H9 (cell line): ENCODE measurements around the gene SLC1A7. TPM values are rescaled to one million over a fixed set of nuclear protein-coding genes. Genes with fewer than 3 reads are reported as not detected.

Experiments
- DNase-seq: peaks from one replicate; pipeline ENCODE4 v3.0.0-alpha.2; 2017
- H2AFZ ChIP-seq: one replicate; pipeline ENCODE4 v1.6.1; 2013; ENCODE audit warnings: mild to moderate bottlenecking, low read length, control low read depth, moderate library complexity
- H2AK5ac ChIP-seq: 2 replicates; pipeline ENCODE4 v1.6.1; 2013; ENCODE audit warnings: low read length, control low read depth, mixed read lengths; ENCODE audit not compliant: insufficient read length
- H2BK120ac ChIP-seq: one replicate; pipeline ENCODE4 v1.6.1; 2013; ENCODE audit warnings: low read depth, mild to moderate bottlenecking, low read length, control low read depth, inconsistent platforms; ENCODE audit not compliant: poor library complexity, severe bottlenecking
- H2BK12ac ChIP-seq: 2 replicates; pipeline ENCODE4 v1.6.1; 2013; ENCODE audit warnings: low read length, control low read depth, mixed read lengths, low read depth; ENCODE audit not compliant: insufficient read length
- H2BK15ac ChIP-seq: 2 replicates; pipeline ENCODE4 v1.6.1; 2013; ENCODE audit warnings: low read depth, low read length, control low read depth
- H2BK20ac ChIP-seq: one replicate; pipeline ENCODE4 v1.6.1; 2013; ENCODE audit warnings: low read depth, mild to moderate bottlenecking, low read length, control low read depth, inconsistent platforms; ENCODE audit not compliant: poor library complexity, severe bottlenecking
- H2BK5ac ChIP-seq: 2 replicates; pipeline ENCODE4 v1.6.1; 2013; ENCODE audit warnings: low read length, control low read depth, mixed read lengths; ENCODE audit not compliant: insufficient read length
- H3K14ac ChIP-seq: 2 replicates; pipeline ENCODE4 v1.6.1; 2013; ENCODE audit warnings: low read length, control low read depth; ENCODE audit not compliant: insufficient read depth
- H3K18ac ChIP-seq: 2 replicates; pipeline ENCODE4 v1.6.1; 2013; ENCODE audit warnings: low read depth, mild to moderate bottlenecking, mixed read lengths, low read length, control low read depth; ENCODE audit not compliant: insufficient read length
- H3K23ac ChIP-seq: 2 replicates; pipeline ENCODE4 v1.6.1; 2013; ENCODE audit warnings: low read length, control low read depth, mixed read lengths, low read depth; ENCODE audit not compliant: insufficient read length
- H3K23me2 ChIP-seq: 2 replicates; pipeline ENCODE4 v1.6.1; 2013; ENCODE audit warnings: low read depth, mild to moderate bottlenecking, mixed read lengths, low read length, control low read depth; ENCODE audit not compliant: insufficient read length, poor library complexity, severe bottlenecking
- H3K27ac ChIP-seq: 2 replicates; pipeline ENCODE4 v1.5.1; 2013; ENCODE audit warnings: low read length, control low read depth, mixed read lengths, low read depth; ENCODE audit not compliant: insufficient read length
- H3K27me3 ChIP-seq: 2 replicates; pipeline ENCODE4 v1.6.1; 2013; ENCODE audit warnings: low read length, control low read depth, inconsistent platforms; ENCODE audit not compliant: insufficient read depth
- H3K4ac ChIP-seq: 2 replicates; pipeline ENCODE4 v1.6.1; 2013; ENCODE audit warnings: low read depth, mild to moderate bottlenecking, control low read depth, inconsistent platforms, low read length, moderate library complexity
- H3K4me1 ChIP-seq: 2 replicates; pipeline ENCODE4 v1.6.1; 2013; ENCODE audit warnings: low read length, control low read depth, inconsistent platforms; ENCODE audit not compliant: insufficient read depth
- H3K4me2 ChIP-seq: 2 replicates; pipeline ENCODE4 v1.6.1; 2013; ENCODE audit warnings: low read length, control low read depth, mixed read lengths; ENCODE audit not compliant: insufficient read length, insufficient read depth
- H3K56ac ChIP-seq: 2 replicates; pipeline ENCODE4 v1.6.1; 2013; ENCODE audit warnings: low read depth, mild to moderate bottlenecking, mixed read lengths, low read length, control low read depth; ENCODE audit not compliant: insufficient read length
- H3K79me1 ChIP-seq: 2 replicates; pipeline ENCODE4 v1.6.1; 2013; ENCODE audit warnings: low read depth, mild to moderate bottlenecking, moderate library complexity, low read length, control low read depth, inconsistent platforms; ENCODE audit not compliant: insufficient read depth, poor library complexity, severe bottlenecking
- H3K79me2 ChIP-seq: 2 replicates; pipeline ENCODE4 v1.6.1; 2013; ENCODE audit warnings: low read length, control low read depth, inconsistent platforms; ENCODE audit not compliant: insufficient read depth
- H3K9ac ChIP-seq: 2 replicates; pipeline ENCODE4 v1.6.1; 2013; ENCODE audit warnings: low read length, control low read depth, mixed read lengths; ENCODE audit not compliant: insufficient read length; ENCODE audit errors: extremely low read depth
- H3K9me3 ChIP-seq: one replicate; pipeline ENCODE4 v1.6.1; 2013; ENCODE audit warnings: low read depth, low read length, inconsistent platforms; ENCODE audit not compliant: control insufficient read depth
- H3T11ph ChIP-seq: one replicate; pipeline ENCODE4 v1.6.1; 2013; ENCODE audit warnings: mild to moderate bottlenecking, low read length, control low read depth, inconsistent platforms
- H4K20me1 ChIP-seq: one replicate; pipeline ENCODE4 v1.6.1; 2013; ENCODE audit not compliant: control insufficient read depth, insufficient read length, insufficient read depth
- H4K5ac ChIP-seq: 2 replicates; pipeline ENCODE4 v1.6.1; 2013; ENCODE audit warnings: low read depth, mild to moderate bottlenecking, mixed read lengths, low read length, control low read depth; ENCODE audit not compliant: insufficient read length
- H4K8ac ChIP-seq: replicated peaks from 2 replicates; pipeline ENCODE4 v1.6.1; 2013; ENCODE audit warnings: low read length, control low read depth, mixed read lengths, low read depth; ENCODE audit not compliant: insufficient read length
- H4K91ac ChIP-seq: 2 replicates; pipeline ENCODE4 v1.6.1; 2013; ENCODE audit warnings: low read depth, mild to moderate bottlenecking, moderate library complexity, mixed read lengths, low read length, control low read depth; ENCODE audit not compliant: insufficient read length
- H3K27ac Mint-ChIP-seq, 3 experiments: 2 replicates in 2 of 3; 3 replicates in 1 of 3; pipeline ENCODE4 v1.8.0; 2020 to 2021; ENCODE audit warnings: mixed read lengths in 3 of 3, mild to moderate bottlenecking in 1 of 3, moderate library complexity in 1 of 3
- H3K27me3 Mint-ChIP-seq: 2 replicates; pipeline ENCODE4 v1.8.0; 2021; ENCODE audit warnings: low read depth, mild to moderate bottlenecking, moderate library complexity, mixed read lengths
- H3K36me3 Mint-ChIP-seq, 3 experiments: 2 replicates in 2 of 3; 3 replicates in 1 of 3; pipeline ENCODE4 v1.8.0; 2020 to 2021; ENCODE audit warnings: low read depth in 3 of 3, mixed read lengths in 3 of 3; ENCODE audit not compliant: insufficient read depth in 1 of 3
- H3K4me1 Mint-ChIP-seq, 2 experiments: 2 replicates each; pipeline ENCODE4 v1.8.0; 2020; ENCODE audit warnings: mixed read lengths in 2 of 2
- H3K4me3 Mint-ChIP-seq, 2 experiments: 2 replicates in 1 of 2; 3 replicates in 1 of 2; pipeline ENCODE4 v1.8.0; 2020 to 2021; ENCODE audit warnings: mild to moderate bottlenecking in 2 of 2, mixed read lengths in 2 of 2, moderate library complexity in 1 of 2
- H3K9me3 Mint-ChIP-seq, 2 experiments: 2 replicates in 1 of 2; 3 replicates in 1 of 2; pipeline ENCODE4 v1.8.0; 2020; ENCODE audit warnings: mild to moderate bottlenecking in 2 of 2, mixed read lengths in 2 of 2, moderate library complexity in 1 of 2
- CTCF ChIP-seq: fragments of 200-600 bp; sonication (generic); conservative IDR thresholded peaks from 3 replicates; pipeline ENCODE4 v1.8.0; 2021; ENCODE audit warnings: antibody characterized with exemption, mild to moderate bottlenecking
- WGBS: extraction: QIAGEN DNeasy Blood & Tissue Kit; methylation state at CpG from one replicate; pipeline ENCODE4 v1.1.7; 2013; ENCODE audit warnings: missing lambda C conversion rate, low lambda C conversion rate, mixed read lengths; ENCODE audit not compliant: insufficient read length; ENCODE audit errors: extremely low coverage; 5-methylcytosine and 5-hydroxymethylcytosine counted together
- total RNA-seq: library from RNA; stranded (reverse); gene quantifications from 2 replicates; pipeline ENCODE4 v1.2.1, GENCODE V29; 2021

The SLC1A7 gene
- total RNA-seq, 1 experiment from 2014 or later: not detected

GRCh38 chr1:53156783-53157182 is 14.3 kb upstream of the SLC1A7 start:
- Histone ChIP-seq H3K27me3 (no peaks in the 10 kb centered on the region), H2BK5ac (no peak overlapping the region), H3K14ac (no peak overlapping the region), H2AK5ac (no peak overlapping the region), H4K91ac (no peak overlapping the region), H4K8ac (no peak overlapping the region), H3K23me2 (no peaks in the 10 kb centered on the region), H4K5ac (no peak overlapping the region), H3K4ac (no peak overlapping the region), H3K9me3 (no peaks in the 10 kb centered on the region), H3K27ac (no peak overlapping the region), H3K4me2 (no peak overlapping the region), H3K79me2 (no peaks in the 10 kb centered on the region), H3T11ph (no peak overlapping the region), H2AFZ (no peak overlapping the region), H2BK12ac (no peak overlapping the region), H2BK15ac (no peak overlapping the region), H2BK20ac (no peak overlapping the region), H3K18ac (no peak overlapping the region), H3K9ac (no peak overlapping the region), H4K20me1 (no peaks in the 10 kb centered on the region), H3K56ac (no peak overlapping the region), H3K79me1 (no peaks in the 10 kb centered on the region), H2BK120ac (no peak overlapping the region), H3K23ac (no peak overlapping the region), H3K4me1 (0 out of 2 replicates have a peak, but pooled peaks cover 2% of the 10 kb centered on the region)
- no peak for DNase-seq
- no peaks in the 10 kb centered on the region for H3K9me3 Mint-ChIP-seq
- TF ChIP-seq CTCF: no peak
- no peak overlapping the region for H3K27ac Mint-ChIP-seq
- no CpG with 5 or more reads among the region's 3 CpGs for WGBS
- no peaks in the 10 kb centered on the region; the same call in 1 of the 2 replicates for H3K27me3 Mint-ChIP-seq
- peaks cover 3 to 9% of the 10 kb centered on the region in 2 experiments; a peak in 3 of 4 replicates for H3K4me1 Mint-ChIP-seq
- H3K36me3 Mint-ChIP-seq: no peaks in the 10 kb centered on the region
- H3K4me3 Mint-ChIP-seq: no peak overlapping the region
